Uterus (tissue), 4 donors: ENCODE measurements around the gene CIROP. TPM values are rescaled to one million over a fixed set of nuclear protein-coding genes. Genes with fewer than 3 reads are reported as not detected.

Source experiments
- DNase-seq, 2 donors: peaks; one replicate each; pipeline ENCODE4 v3.0.0-alpha.2; 2019 to 2020
- H3K27ac ChIP-seq, 2 donors: fragments of 200-600 bp; sonication (generic); 1 replicate in 1 of 2; 2 replicates in 1 of 2; pipeline ENCODE4 v1.5.1; 2016 to 2018
- H3K27me3 ChIP-seq, 2 donors: fragments of 200-600 bp; sonication (generic); one replicate each; pipeline ENCODE4 v1.5.1; 2018 to 2019; ENCODE audit warnings: control low read depth in 1 of 2
- H3K36me3 ChIP-seq, 2 donors: fragments of 200-600 bp; sonication (generic); one replicate each; pipeline ENCODE4 v1.5.1; 2019; ENCODE audit warnings: control low read depth in 1 of 2
- H3K4me1 ChIP-seq, 2 donors: fragments of 200-600 bp; sonication (generic); one replicate each; pipeline ENCODE4 v1.5.1; 2018 to 2019; ENCODE audit warnings: control low read depth in 1 of 2
- H3K4me3 ChIP-seq, 2 donors: fragments of 200-600 bp; sonication (generic); 1 replicate in 1 of 2; 2 replicates in 1 of 2; pipeline ENCODE4 v1.5.1; 2018 to 2019; ENCODE audit warnings: mild to moderate bottlenecking in 1 of 2
- H3K9me3 ChIP-seq, 2 donors: fragments of 200-600 bp; sonication (generic); one replicate each; pipeline ENCODE4 v1.5.1; 2019; ENCODE audit warnings: control low read depth in 1 of 2
- POLR2A ChIP-seq, 2 donors: fragments of 450-650 bp; IDR thresholded peaks; one replicate each; pipeline ENCODE4 v1.6.1; 2016; ENCODE audit warnings: antibody characterized with exemption in 2 of 2, mild to moderate bottlenecking in 1 of 2, moderate library complexity in 1 of 2
- intact Hi-C: fragments of 100-400 bp; cut with DNase I; formaldehyde crosslinking; loops from one replicate; pipeline ENCODE4 v1.15.1; 2023; ENCODE audit warnings: low total_unique reads
- total RNA-seq, 4 donors: library from RNA; depleted of rRNA in 3 of 4; stranded (reverse); fragments of >200 nt in 3 of 4; gene quantifications; one replicate each; pipeline versions ENCODE4 v1.1.0 to v1.2.4, GENCODE V29; 2014 to 2023
- TF ChIP-seq, protein P1 (sequence below), 4 experiments: fragments of 200-600 bp in 2 of 4; fragments of 450-650 bp in 2 of 4; sonication (generic) in 2 of 4; IDR thresholded peaks; one replicate each; pipeline ENCODE4 v1.5.1; 2016 to 2019; ENCODE audit warnings: antibody characterized with exemption in 4 of 4, mild to moderate bottlenecking in 2 of 4, moderate library complexity in 1 of 4
- donor health status: DM: yes; HTN: yes; CAD: no.

Gene CIROP
- total RNA-seq, 4 donors from 2014 or later = not detected

- no peak for DNase-seq
- H3K27me3 ChIP-seq = no peaks in the 10 kb centered on the region
- no peaks in the 10 kb centered on the region for H3K9me3 ChIP-seq
- H3K36me3 ChIP-seq = no peaks in the 10 kb centered on the region
- TF ChIP-seq, protein P1, sequence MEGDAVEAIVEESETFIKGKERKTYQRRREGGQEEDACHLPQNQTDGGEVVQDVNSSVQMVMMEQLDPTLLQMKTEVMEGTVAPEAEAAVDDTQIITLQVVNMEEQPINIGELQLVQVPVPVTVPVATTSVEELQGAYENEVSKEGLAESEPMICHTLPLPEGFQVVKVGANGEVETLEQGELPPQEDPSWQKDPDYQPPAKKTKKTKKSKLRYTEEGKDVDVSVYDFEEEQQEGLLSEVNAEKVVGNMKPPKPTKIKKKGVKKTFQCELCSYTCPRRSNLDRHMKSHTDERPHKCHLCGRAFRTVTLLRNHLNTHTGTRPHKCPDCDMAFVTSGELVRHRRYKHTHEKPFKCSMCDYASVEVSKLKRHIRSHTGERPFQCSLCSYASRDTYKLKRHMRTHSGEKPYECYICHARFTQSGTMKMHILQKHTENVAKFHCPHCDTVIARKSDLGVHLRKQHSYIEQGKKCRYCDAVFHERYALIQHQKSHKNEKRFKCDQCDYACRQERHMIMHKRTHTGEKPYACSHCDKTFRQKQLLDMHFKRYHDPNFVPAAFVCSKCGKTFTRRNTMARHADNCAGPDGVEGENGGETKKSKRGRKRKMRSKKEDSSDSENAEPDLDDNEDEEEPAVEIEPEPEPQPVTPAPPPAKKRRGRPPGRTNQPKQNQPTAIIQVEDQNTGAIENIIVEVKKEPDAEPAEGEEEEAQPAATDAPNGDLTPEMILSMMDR (IDR thresholded peaks at IDR 0.05) = no peak
- TF ChIP-seq POLR2A (IDR thresholded peaks at IDR 0.05) = no peak
- no peak overlapping the region for H3K4me3 ChIP-seq
- peak overlapping the region; percentile 77 to 83 for H3K27ac ChIP-seq
- intact Hi-C loops = no loop called here
- H3K4me1 ChIP-seq = peaks cover 0 to 8% of the 10 kb centered on the region in 2 donors
Measured at GRCh38 chr14:23122086-23122485, 17.3 kb upstream of the CIROP start.

GRCh38 chr14:23121361-23121771, 16.6 kb upstream of the CIROP start:
- H3K4me1 ChIP-seq = peaks cover 0 to 4% of the 10 kb centered on the region in 2 donors
- H3K9me3 ChIP-seq = no peaks in the 10 kb centered on the region
- intact Hi-C loops = no loop called here
- H3K27me3 ChIP-seq = no peaks in the 10 kb centered on the region
- peak; percentile 74 to 84 for DNase-seq
- no peaks in the 10 kb centered on the region for H3K36me3 ChIP-seq
- H3K4me3 ChIP-seq = no peak overlapping the region
- H3K27ac ChIP-seq = peak overlapping the region; percentile 77 to 83
- no peak for TF ChIP-seq POLR2A (IDR thresholded peaks at IDR 0.05)
- TF ChIP-seq, protein P1 (IDR thresholded peaks at IDR 0.05) = no peak

DNA sequence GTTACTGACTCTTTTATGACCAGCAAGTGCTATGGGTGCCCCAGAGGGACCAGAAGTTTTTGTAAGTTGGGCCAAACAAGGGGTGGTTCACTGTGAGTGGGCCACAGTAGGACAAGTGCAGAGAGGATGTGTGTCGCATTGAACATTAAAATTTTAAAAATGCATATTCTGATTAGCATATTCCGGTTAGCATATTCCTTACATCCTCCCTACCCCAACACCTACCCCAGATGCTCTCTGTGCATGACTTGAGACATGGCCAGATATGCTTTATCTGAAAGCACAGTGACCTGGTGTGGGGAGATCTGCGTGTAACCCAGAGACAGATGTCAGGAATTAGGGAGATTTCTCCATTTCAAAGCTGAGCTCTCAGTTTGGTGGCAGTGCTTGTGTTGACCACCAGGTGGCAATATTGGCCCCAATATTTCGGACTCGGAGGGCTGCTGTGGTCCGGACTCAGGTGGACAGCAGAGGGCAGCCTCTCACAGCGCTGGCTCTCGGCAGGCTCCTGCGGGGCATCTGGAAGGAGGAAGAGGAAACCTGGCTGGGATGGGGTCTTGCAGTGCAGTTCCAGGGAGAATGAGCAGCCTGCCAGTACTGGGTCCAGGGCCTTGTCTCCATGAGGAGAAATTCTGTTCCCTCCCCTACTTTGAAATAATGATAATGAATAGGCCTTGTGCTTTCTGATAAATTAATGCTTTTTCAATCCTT, 15.9 kb upstream of the CIROP start:
- peak in 1 of 2 donors; percentile 43 for TF ChIP-seq POLR2A (IDR thresholded peaks at IDR 0.05)
- TF ChIP-seq, protein P1 (IDR thresholded peaks at IDR 0.05) = peak; percentile 100
- no peaks in the 10 kb centered on the region for H3K27me3 ChIP-seq
- H3K4me3 ChIP-seq = no peak overlapping the region
- intact Hi-C loops = no loop called here
- no peaks in the 10 kb centered on the region for H3K36me3 ChIP-seq
- DNase-seq = peak; percentile 93
- H3K9me3 ChIP-seq = no peaks in the 10 kb centered on the region
- H3K4me1 ChIP-seq = peaks cover 0 to 4% of the 10 kb centered on the region in 2 donors
- H3K27ac ChIP-seq = peak overlapping the region; percentile 77 to 83

DNA sequence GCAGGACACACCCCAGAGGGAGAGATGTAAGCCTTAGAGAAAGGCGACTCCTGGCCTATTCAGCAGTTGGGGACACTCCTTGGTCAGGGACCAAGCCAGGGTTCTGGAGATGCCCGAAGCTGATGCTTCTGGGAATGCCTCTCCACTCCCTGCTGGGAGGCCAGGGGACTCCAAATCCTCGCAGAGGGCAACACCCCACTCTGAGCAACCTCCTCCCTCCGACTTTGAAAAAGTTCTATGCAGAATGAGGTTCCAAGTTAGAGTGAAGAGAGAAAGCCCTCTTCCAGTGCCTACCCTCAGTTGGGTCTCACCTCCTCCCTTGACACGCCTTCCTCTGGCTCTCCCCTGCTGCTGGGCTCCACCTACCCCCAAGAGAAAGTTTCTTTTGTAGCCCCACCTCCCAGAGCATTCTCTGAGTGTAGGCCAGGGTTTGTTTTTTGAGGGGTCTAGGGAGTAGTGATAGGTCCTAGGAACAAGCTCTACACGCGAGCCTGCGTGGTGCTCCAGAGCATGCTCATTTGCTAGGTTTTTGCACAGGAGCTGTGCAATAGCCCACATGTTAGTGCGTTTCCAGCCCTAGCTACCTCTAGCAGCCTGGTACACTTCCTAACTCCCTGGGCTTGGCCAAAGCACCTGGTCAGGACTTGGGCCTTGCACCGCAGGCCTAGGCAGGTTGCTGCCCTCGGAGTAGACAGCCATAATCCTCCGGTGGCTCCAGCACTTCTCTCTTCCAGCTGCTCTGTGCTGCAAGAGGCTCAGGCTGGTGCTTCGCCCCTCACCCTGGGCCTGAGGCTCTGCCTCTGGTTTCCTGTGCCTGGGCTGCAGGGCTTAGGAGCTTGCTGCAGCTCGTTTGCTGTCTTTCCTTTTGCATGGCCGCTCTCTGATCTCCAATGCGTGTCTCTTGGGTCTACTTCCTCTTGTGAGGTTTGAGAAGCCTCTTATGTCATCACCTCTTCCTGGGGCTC, 14.9 kb upstream of the CIROP start:
- Histone ChIP-seq H3K27ac (no peak overlapping the region), H3K9me3 (no peaks in the 10 kb centered on the region), H3K4me1 (peaks cover 0 to 4% of the 10 kb centered on the region in 2 donors), H3K27me3 (no peaks in the 10 kb centered on the region), H3K4me3 (no peak overlapping the region), H3K36me3 (no peaks in the 10 kb centered on the region)
- TF ChIP-seq, protein P1 (IDR thresholded peaks at IDR 0.05) = no peak
- TF ChIP-seq POLR2A (IDR thresholded peaks at IDR 0.05) = no peak
- intact Hi-C loops = loop anchor here (2.0 kb wide), 1 partner anchor 67 kb away; no protein-coding TSS in a partner anchor
- DNase-seq = no peak
